H1 (cell line): ENCODE data around the gene HPS5. TPM values are rescaled to one million over a fixed set of nuclear protein-coding genes. Genes with fewer than 3 reads are reported as not detected.

ENCODE experiments used
- CTCF ChIA-PET: fragments of 300-600 bp; sonication (Branson Sonifier 250); formaldehyde crosslinking; loops from one replicate; lab custom pipeline; 2021; ENCODE audit not compliant: partially characterized antibody; lab: Charles Lee
- POLR2A ChIA-PET: fragments of 300-600 bp; sonication (Branson Sonifier 250); formaldehyde crosslinking; loops from one replicate; lab custom pipeline; 2021; ENCODE audit warnings: inconsistent platforms; ENCODE audit not compliant: partially characterized antibody; lab: Charles Lee
- DNase-seq, 2 experiments: peaks; one replicate each; pipeline versions ENCODE4 v3.0.0 to v3.0.0-alpha.2; 2010 to 2022; ENCODE audit warnings: low spot score in 2 of 2, low read depth in 1 of 2, mixed read lengths in 1 of 2
- FAIRE-seq: peaks from 2 replicates; lab custom pipeline; 2011; peaks lifted over from hg19 to GRCh38; lab: Jason Lieb, UNC
- H2AFZ ChIP-seq: 2 replicates; pipeline ENCODE4 v1.8.1; 2012; ENCODE audit warnings: low read length, inconsistent platforms
- H2AK5ac ChIP-seq: 2 replicates; pipeline ENCODE4 v1.6.1; 2013; ENCODE audit warnings: low read depth, low read length
- H2BK120ac ChIP-seq: replicated peaks from 2 replicates; pipeline ENCODE3; 2013; ENCODE audit warnings: low read depth, low read length, inconsistent platforms
- H2BK12ac ChIP-seq: 2 replicates; pipeline ENCODE4 v1.6.1; 2013; ENCODE audit warnings: low read depth, low read length
- H2BK15ac ChIP-seq: 2 replicates; pipeline ENCODE4 v1.6.1; 2013; ENCODE audit warnings: low read length
- H2BK20ac ChIP-seq: 2 replicates; pipeline ENCODE4 v1.6.1; 2013; ENCODE audit warnings: low read length
- H2BK5ac ChIP-seq: 2 replicates; pipeline ENCODE4 v1.6.1; 2013; ENCODE audit warnings: low read depth, low read length
- H3K14ac ChIP-seq: 2 replicates; pipeline ENCODE4 v1.6.1; 2013; ENCODE audit warnings: inconsistent platforms; ENCODE audit not compliant: insufficient read length
- H3K18ac ChIP-seq: 2 replicates; pipeline ENCODE4 v1.6.1; 2013; ENCODE audit warnings: low read length; ENCODE audit errors: extremely low read depth
- H3K23ac ChIP-seq: 2 replicates; pipeline ENCODE4 v1.6.1; 2013; ENCODE audit warnings: inconsistent platforms; ENCODE audit not compliant: insufficient read length
- H3K23me2 ChIP-seq: 2 replicates; pipeline ENCODE4 v1.6.1; 2013; ENCODE audit warnings: low read depth, low read length
- H3K27ac ChIP-seq: 2 replicates; pipeline ENCODE4 v1.6.1; 2011; ENCODE audit warnings: low read depth, low read length, inconsistent platforms
- H3K27me3 ChIP-seq, 4 experiments: replicated peaks in 1 of 4; 1 replicate in 1 of 4; 2 replicates in 3 of 4; pipeline versions ENCODE4 v1.6.1 to v1.8.1; 2011 to 2013; ENCODE audit warnings: low read length in 3 of 4, mild to moderate bottlenecking in 3 of 4, inconsistent platforms in 2 of 4, mixed read lengths in 2 of 4, moderate library complexity in 1 of 4; ENCODE audit not compliant: control insufficient read depth in 3 of 4, insufficient read depth in 3 of 4; ENCODE audit errors: extremely low read depth in 1 of 4
- H3K36me3 ChIP-seq, 4 experiments: 2 replicates each; pipeline versions ENCODE4 v1.6.1 to v1.8.1; 2011 to 2013; ENCODE audit warnings: mild to moderate bottlenecking in 4 of 4, low read length in 3 of 4, moderate library complexity in 2 of 4, control low read depth in 1 of 4, inconsistent platforms in 1 of 4; ENCODE audit not compliant: insufficient read depth in 4 of 4, control insufficient read depth in 2 of 4
- H3K4ac ChIP-seq: replicated peaks from 2 replicates; pipeline ENCODE3; 2013; ENCODE audit warnings: low read length, low read depth, mixed read lengths, inconsistent platforms; ENCODE audit not compliant: insufficient read length
- H3K4me1 ChIP-seq, 4 experiments: replicated peaks in 1 of 4; 1 replicate in 1 of 4; 2 replicates in 3 of 4; pipeline versions ENCODE4 v1.6.1 to v1.8.1; 2011 to 2013; ENCODE audit warnings: low read length in 3 of 4, inconsistent platforms in 2 of 4, mixed read lengths in 1 of 4; ENCODE audit not compliant: insufficient read depth in 4 of 4, control insufficient read depth in 3 of 4
- H3K4me2 ChIP-seq, 2 experiments: 2 replicates each; pipeline versions ENCODE4 v1.6.1 to v1.8.1; 2011 to 2013; ENCODE audit warnings: low read depth in 2 of 2, low read length in 2 of 2, control low read depth in 1 of 2, inconsistent platforms in 1 of 2, mild to moderate bottlenecking in 1 of 2; ENCODE audit not compliant: insufficient read depth in 1 of 2
- H3K4me3 ChIP-seq, 4 experiments: fragments of 200-600, 300-600 bp in 1 of 4; sonication (generic), shearing (Covaris generic), sonication (Bioruptor Twin) in 1 of 4; 2 replicates each; pipeline versions ENCODE4 v1.5.1 to v1.8.1; 2011 to 2016; ENCODE audit warnings: low read length in 4 of 4, low read depth in 3 of 4, control low read depth in 2 of 4, inconsistent platforms in 2 of 4, mild to moderate bottlenecking in 2 of 4, mixed read lengths in 1 of 4, moderate library complexity in 1 of 4; ENCODE audit not compliant: insufficient read depth in 2 of 4; ENCODE audit errors: extremely low read depth in 1 of 4
- H3K56ac ChIP-seq: replicated peaks from 2 replicates; pipeline ENCODE3; 2013; ENCODE audit warnings: low read depth, mild to moderate bottlenecking, mixed read lengths, low read length, inconsistent platforms; ENCODE audit not compliant: insufficient read length
- H3K79me1 ChIP-seq: 2 replicates; pipeline ENCODE4 v1.6.1; 2013; ENCODE audit warnings: low read depth, low read length, control low read depth
- H3K79me2 ChIP-seq, 2 experiments: 2 replicates each; pipeline versions ENCODE4 v1.6.1 to v1.8.1; 2012 to 2013; ENCODE audit warnings: low read length in 2 of 2, mild to moderate bottlenecking in 2 of 2, inconsistent platforms in 1 of 2; ENCODE audit not compliant: insufficient read depth in 2 of 2, control insufficient read depth in 1 of 2
- H3K9ac ChIP-seq, 4 experiments: replicated peaks in 1 of 4; 1 replicate in 1 of 4; 2 replicates in 3 of 4; pipeline versions ENCODE4 v1.6.1 to v1.8.1; 2011 to 2013; ENCODE audit warnings: low read depth in 3 of 4, low read length in 3 of 4, control low read depth in 2 of 4, mild to moderate bottlenecking in 2 of 4, moderate library complexity in 2 of 4, inconsistent platforms in 1 of 4; ENCODE audit errors: extremely low read depth in 1 of 4
- H3K9me3 ChIP-seq, 2 experiments: 2 replicates each; pipeline versions ENCODE4 v1.6.1 to v1.8.1; 2012 to 2013; ENCODE audit warnings: mild to moderate bottlenecking in 2 of 2, moderate library complexity in 2 of 2, control low read depth in 1 of 2, inconsistent platforms in 1 of 2, low read depth in 1 of 2, low read length in 1 of 2, mixed read lengths in 1 of 2; ENCODE audit not compliant: insufficient read depth in 2 of 2
- H4K20me1 ChIP-seq, 2 experiments: replicated peaks in 1 of 2; 2 replicates each; pipeline versions ENCODE3 to v1.8.1; 2011 to 2013; ENCODE audit warnings: inconsistent platforms in 2 of 2, low read length in 2 of 2, mild to moderate bottlenecking in 1 of 2; ENCODE audit not compliant: insufficient read depth in 2 of 2, control insufficient read depth in 1 of 2
- H4K5ac ChIP-seq: 2 replicates; pipeline ENCODE4 v1.6.1; 2013; ENCODE audit warnings: low read length, low read depth, mixed read lengths, inconsistent platforms; ENCODE audit not compliant: insufficient read length
- H4K8ac ChIP-seq: 2 replicates; pipeline ENCODE4 v1.8.0; 2013; ENCODE audit warnings: mild to moderate bottlenecking, moderate library complexity, low read length, inconsistent platforms; ENCODE audit not compliant: insufficient read depth; ENCODE audit errors: extremely low read depth
- H4K91ac ChIP-seq: replicated peaks from 2 replicates; pipeline ENCODE3; 2013; ENCODE audit warnings: low read length, mixed read lengths, inconsistent platforms; ENCODE audit not compliant: insufficient read length
- CBX8 ChIP-seq: fragments of 300-800, 300-1000 bp; sonication (generic); IDR thresholded peaks from 2 replicates; pipeline ENCODE4 v1.7.1; 2016; ENCODE audit warnings: low read depth, low read length, borderline replicate concordance
- JUN ChIP-seq: IDR thresholded peaks from 2 replicates; pipeline ENCODE4 v1.6.1; 2011; ENCODE audit warnings: low read depth, mild to moderate bottlenecking, improper control_type of control experiment, low read length
- PHF8 ChIP-seq: fragments of 200-600 bp; sonication (generic); conservative IDR thresholded peaks from 2 replicates; pipeline ENCODE4 v1.7.1; 2012; ENCODE audit warnings: low read depth, mild to moderate bottlenecking, inconsistent platforms, low read length, moderate library complexity
- POLR2A ChIP-seq, 2 experiments: IDR thresholded peaks; 1 replicate in 1 of 2; 2 replicates in 1 of 2; pipeline ENCODE4 v1.6.1; 2011; ENCODE audit warnings: low read depth in 2 of 2, low read length in 2 of 2, mild to moderate bottlenecking in 2 of 2; ENCODE audit errors: control extremely low read depth in 1 of 2
- POU5F1 ChIP-seq: IDR thresholded peaks from 2 replicates; pipeline ENCODE4 v1.6.1; 2011; ENCODE audit warnings: low read depth, mild to moderate bottlenecking, low read length, moderate library complexity
- RAD21 ChIP-seq, 2 experiments: IDR thresholded peaks in 1 of 2; conservative IDR thresholded peaks in 1 of 2; 2 replicates each; pipeline ENCODE4 v1.6.1; 2011; ENCODE audit warnings: low read depth in 2 of 2, low read length in 2 of 2, improper control_type of control experiment in 1 of 2, inconsistent platforms in 1 of 2, mild to moderate bottlenecking in 1 of 2, moderate library complexity in 1 of 2
- TCF12 ChIP-seq: IDR thresholded peaks from 2 replicates; pipeline ENCODE4 v1.6.1; 2011; ENCODE audit warnings: low read depth, mild to moderate bottlenecking, low read length
- YY1 ChIP-seq: IDR thresholded peaks from 2 replicates; pipeline ENCODE4 v1.6.1; 2011; ENCODE audit warnings: low read depth, mild to moderate bottlenecking, low read length
- WGBS, 2 experiments: shearing (Covaris generic) in 1 of 2; methylation state at CpG; one replicate each; pipeline versions ENCODE4 v1.1.6 to v1.1.7; 2013 to 2015; ENCODE audit warnings: low lambda C conversion rate in 2 of 2, mixed read lengths in 2 of 2, inconsistent platforms in 1 of 2, low coverage in 1 of 2, missing lambda C conversion rate in 1 of 2; ENCODE audit not compliant: insufficient replicate concordance in 2 of 2, insufficient coverage in 1 of 2, insufficient read length in 1 of 2; ENCODE audit errors: extremely low coverage in 1 of 2, missing lambda C conversion rate in 1 of 2; 5-methylcytosine and 5-hydroxymethylcytosine counted together
- polyA plus RNA-seq, 7 experiments: library from polyadenylated mRNA; depleted of rRNA in 3 of 7; stranded (reverse) in 5 of 7; unstranded in 2 of 7; fragments of >200 nt in 5 of 7; fragments of 200-250 nt in 2 of 7; gene quantifications; 1 replicate in 5 of 7; 2 replicates in 1 of 7; 4 replicates in 1 of 7; pipeline versions ENCODE4 v1.2.1 to v1.2.3, GENCODE V29; 2011 to 2013; ENCODE audit warnings: missing spikeins in 2 of 7, mixed read lengths in 2 of 7
- total RNA-seq: library from RNA; stranded (reverse); fragmentation: NEBNext Ultra II Directional; extraction: Animal tissue kit (Norgen Biotek cat#: 25700); gene quantifications from 2 replicates; pipeline ENCODE4 v1.2.1, GENCODE V29; 2021
- TF ChIP-seq, protein P1 (sequence below): IDR thresholded peaks from 2 replicates; pipeline ENCODE4 v1.6.1; 2011; ENCODE audit warnings: low read length, improper control_type of control experiment

HPS5 gene
- total and polyA plus RNA-seq, 2 of the 8 experiments (the other 6 are each of a cell fraction or from before 2014, with no cell fraction given): 5.0 to 18.5 TPM

DNA sequence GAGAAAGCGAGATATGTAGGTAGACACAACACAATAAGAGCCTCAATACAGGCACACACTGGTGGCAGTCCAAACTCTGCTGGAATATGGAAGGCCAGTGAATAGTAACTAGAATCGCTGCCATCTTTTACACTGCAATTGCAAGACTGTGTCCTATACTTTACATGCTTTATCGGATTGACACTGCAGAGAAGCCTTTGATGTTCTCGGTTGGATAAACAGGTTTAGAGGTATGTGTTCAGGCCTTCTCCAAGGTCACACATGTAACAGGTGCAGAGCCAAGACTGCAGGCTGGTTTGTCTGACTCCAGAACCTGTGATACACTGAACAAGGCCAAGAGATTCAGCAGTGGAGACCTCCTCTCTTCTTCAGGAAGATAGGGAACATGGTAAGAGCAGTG lies 50.7 kb downstream of the HPS5 start:
- ChIA-PET CTCF (no interaction called here), POLR2A (no interaction called here)
- no peak overlapping the region for H2BK12ac ChIP-seq
- H4K8ac ChIP-seq: no peak overlapping the region
- H2BK120ac ChIP-seq: no peak overlapping the region
- H3K27ac ChIP-seq: no peak overlapping the region
- H2BK15ac ChIP-seq: no peak overlapping the region
- H3K18ac ChIP-seq: no peak overlapping the region
- H3K56ac ChIP-seq: no peak overlapping the region
- H3K9me3 ChIP-seq: no peaks in the 10 kb centered on the region; a peak in 1 of 4 replicates
- no peak overlapping the region for H3K4me2 ChIP-seq
- no peaks in the 10 kb centered on the region for H3K23me2 ChIP-seq
- peaks cover 0 to 3% (median under 1%) of the 10 kb centered on the region in 4 experiments; a peak in 2 of 7 replicates for H3K4me1 ChIP-seq
- H3K4me3 ChIP-seq: no peak overlapping the region
- H3K79me2 ChIP-seq: no peaks in the 10 kb centered on the region
- H4K20me1 ChIP-seq: no peaks in the 10 kb centered on the region
- H3K27me3 ChIP-seq: no peaks in the 10 kb centered on the region
- no peak overlapping the region for H3K14ac ChIP-seq
- H3K4ac ChIP-seq: no peak overlapping the region
- no peak overlapping the region for H2BK20ac ChIP-seq
- TF ChIP-seq POU5F1: no peak
- TF ChIP-seq JUN: no peak
- TF ChIP-seq RAD21 (IDR thresholded peaks at IDR 0.05 in 1 of 2, conservative IDR thresholded peaks at IDR 0.05 in 1 of 2; ENCODE audit: low read depth in 2 of 2, low read length in 2 of 2): no peak
- TF ChIP-seq POLR2A (IDR thresholded peaks at IDR 0.05; ENCODE audit: control extremely low read depth in 1 of 2, low read depth in 2 of 2, low read length in 2 of 2): no peak
- no peak for TF ChIP-seq TCF12
- TF ChIP-seq CBX8: no peak
- no peak for TF ChIP-seq YY1
- TF ChIP-seq, protein P1, sequence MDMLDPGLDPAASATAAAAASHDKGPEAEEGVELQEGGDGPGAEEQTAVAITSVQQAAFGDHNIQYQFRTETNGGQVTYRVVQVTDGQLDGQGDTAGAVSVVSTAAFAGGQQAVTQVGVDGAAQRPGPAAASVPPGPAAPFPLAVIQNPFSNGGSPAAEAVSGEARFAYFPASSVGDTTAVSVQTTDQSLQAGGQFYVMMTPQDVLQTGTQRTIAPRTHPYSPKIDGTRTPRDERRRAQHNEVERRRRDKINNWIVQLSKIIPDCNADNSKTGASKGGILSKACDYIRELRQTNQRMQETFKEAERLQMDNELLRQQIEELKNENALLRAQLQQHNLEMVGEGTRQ: no peak
- no peak for TF ChIP-seq PHF8
- H3K79me1 ChIP-seq: no peaks in the 10 kb centered on the region
- no peak overlapping the region for H2AK5ac ChIP-seq
- H4K91ac ChIP-seq: no peak overlapping the region
- no peak overlapping the region for H2AFZ ChIP-seq
- FAIRE-seq: no peak
- H3K9ac ChIP-seq: no peak overlapping the region
- H2BK5ac ChIP-seq: no peak overlapping the region
- H3K23ac ChIP-seq: no peak overlapping the region
- WGBS, 2 experiments: 71% methylated on average over 4 of the region's 4 CpGs; no CpG with 5 or more reads in 1 of the 2 experiments
- DNase-seq: no peak
- no peak overlapping the region for H4K5ac ChIP-seq
- no peaks in the 10 kb centered on the region for H3K36me3 ChIP-seq
